K562 (cell line): ENCODE data around the gene ADAMTSL3. TPM values are rescaled to one million over a fixed set of nuclear protein-coding genes. Genes with fewer than 3 reads are reported as not detected.

Source experiments
- ATAC-seq: fragments of 200-7000 bp; cut with Tn5 transposase; 3 replicates; pipeline ENCODE4 v1.9.1; 2020; ENCODE audit warnings: moderate library complexity
- BruUV-seq: library from RNA; stranded (reverse); fragments of 400-500 nt; replicated peaks from 2 replicates; lab custom pipeline; 2021; lab: Mats Ljungman, UMichigan
- CTCF ChIA-PET: fragments of 300-600 bp; formaldehyde crosslinking; extraction: SDS; loops from one replicate; lab custom pipeline; 2021; ENCODE audit warnings: low intra/inter-chr PET ratio; lab: Yijun Ruan, JAX
- POLR2A ChIA-PET: fragments of 300-600, 350-650 bp; sonication (Branson Sonifier 250); formaldehyde crosslinking; extraction: SDS; loops from one replicate; lab custom pipeline; 2021; ENCODE audit warnings: antibody characterized with exemption, inconsistent platforms; lab: Yijun Ruan, JAX
- DNase-seq, 4 experiments: peaks; one replicate each; pipeline versions ENCODE4 v3.0.0 to v3.0.0-alpha.2; 2011 to 2018; ENCODE audit warnings: low spot score in 3 of 4, mixed read lengths in 3 of 4; ENCODE audit errors: extremely low read depth in 1 of 4
- FAIRE-seq: peaks from 2 replicates; lab custom pipeline; 2011; peaks lifted over from hg19 to GRCh38; lab: Jason Lieb, UNC
- H2AFZ ChIP-seq: 2 replicates; pipeline ENCODE4 v1.6.0; 2011; ENCODE audit warnings: low read depth, low read length, control low read depth, inconsistent platforms
- H3K27ac ChIP-seq: fragments of 200-600 bp; 3 replicates; pipeline ENCODE4 v1.8.0; 2011; ENCODE audit warnings: low read depth, mild to moderate bottlenecking, control low read depth, inconsistent platforms, low read length, moderate library complexity, mixed read lengths; ENCODE audit errors: extremely low read depth
- H3K27me3 ChIP-seq, 2 experiments: fragments of 300-600 bp in 1 of 2; 2 replicates in 1 of 2; 3 replicates in 1 of 2; pipeline versions ENCODE4 v1.6.0 to v1.8.0; 2011; ENCODE audit warnings: inconsistent platforms in 2 of 2, low read length in 2 of 2, mild to moderate bottlenecking in 1 of 2, mixed read lengths in 1 of 2, moderate library complexity in 1 of 2; ENCODE audit not compliant: control insufficient read depth in 2 of 2, insufficient read depth in 2 of 2
- H3K36me3 ChIP-seq: fragments of 300-600 bp; 3 replicates; pipeline ENCODE4 v1.8.0; 2011; ENCODE audit warnings: mild to moderate bottlenecking, low read length, inconsistent platforms; ENCODE audit not compliant: control insufficient read depth, insufficient read depth
- H3K4me1 ChIP-seq, 2 experiments: fragments of 200-600 bp in 1 of 2; replicated peaks in 1 of 2; 2 replicates in 1 of 2; 3 replicates in 1 of 2; pipeline versions ENCODE4 v1.5.1 to v1.8.0; 2011; ENCODE audit warnings: inconsistent platforms in 2 of 2, low read length in 2 of 2, mild to moderate bottlenecking in 1 of 2, mixed read lengths in 1 of 2, moderate library complexity in 1 of 2; ENCODE audit not compliant: control insufficient read depth in 2 of 2, insufficient read depth in 2 of 2
- H3K4me2 ChIP-seq: 2 replicates; pipeline ENCODE4 v1.6.1; 2011; ENCODE audit warnings: low read length, control low read depth, inconsistent platforms, mixed read lengths; ENCODE audit not compliant: insufficient read depth
- H3K4me3 ChIP-seq: fragments of 200-600 bp; sonication (generic), shearing (Covaris generic); 2 replicates; pipeline ENCODE4 v1.5.1; 2016; ENCODE audit warnings: control low read depth, inconsistent platforms
- H3K79me2 ChIP-seq: fragments of 200-600 bp; 3 replicates; pipeline ENCODE4 v1.8.0; 2011; ENCODE audit warnings: low read length, inconsistent platforms; ENCODE audit not compliant: control insufficient read depth, insufficient read depth
- H3K9ac ChIP-seq, 2 experiments: 2 replicates each; pipeline versions ENCODE4 v1.6.0 to v1.6.1; 2011; ENCODE audit warnings: low read depth in 2 of 2, low read length in 2 of 2, control low read depth in 1 of 2, inconsistent platforms in 1 of 2, mild to moderate bottlenecking in 1 of 2, mixed read lengths in 1 of 2; ENCODE audit not compliant: insufficient read depth in 1 of 2
- H3K9me1 ChIP-seq: one replicate; pipeline ENCODE4 v1.6.0; 2011; ENCODE audit warnings: inconsistent platforms, mild to moderate bottlenecking, low read length, moderate library complexity; ENCODE audit not compliant: control insufficient read depth, insufficient read depth
- H3K9me3 ChIP-seq: replicated peaks from 2 replicates; pipeline ENCODE4 v1.5.1; 2011; ENCODE audit warnings: low read depth, low read length, inconsistent platforms; ENCODE audit not compliant: control insufficient read depth, insufficient read depth
- H4K20me1 ChIP-seq: replicated peaks from 2 replicates; pipeline ENCODE4 v1.6.1; 2011; ENCODE audit warnings: low read length, inconsistent platforms, mixed read lengths; ENCODE audit not compliant: control insufficient read depth, insufficient read depth
- NFIC ChIP-seq: fragments of 450-650 bp; IDR thresholded peaks from 2 replicates; pipeline ENCODE4 v1.6.1; 2017; ENCODE audit warnings: mild to moderate bottlenecking, inconsistent platforms
- SREBF2 ChIP-seq: sonication (generic); formaldehyde crosslinking; IDR thresholded peaks from 2 replicates; pipeline ENCODE4 v1.4.0; 2020; ENCODE audit warnings: mild to moderate bottlenecking, missing genetic modification reagents
- SRSF9 ChIP-seq: fragments of 200-400 bp; formaldehyde crosslinking; IDR thresholded peaks from 2 replicates; pipeline ENCODE4 v1.6.1; 2017; ENCODE audit warnings: low read depth, low read length, borderline replicate concordance
- ZNF696 ChIP-seq: fragments of 250-450 bp; sonication (Bioruptor Pico); conservative IDR thresholded peaks from 2 replicates; pipeline ENCODE4 v1.4.0; 2020; ENCODE audit warnings: mild to moderate bottlenecking, moderate library complexity
- WGBS: fragments of 100-300 bp; shearing (Covaris generic); methylation state at CpG from one replicate; pipeline ENCODE4 v1.1.6; 2016; ENCODE audit warnings: low coverage, mixed read lengths; ENCODE audit not compliant: insufficient coverage; ENCODE audit errors: missing lambda C conversion rate; 5-methylcytosine and 5-hydroxymethylcytosine counted together
- in situ Hi-C: fragments of 300-500 bp; cut with MboI; formaldehyde crosslinking; loops from 4 replicates; pipeline ENCODE4 v1.15.0; 2018; ENCODE audit warnings: inconsistent platforms, mixed read lengths
- intact Hi-C: fragments of 100-400 bp; cut with micrococcal nuclease; formaldehyde crosslinking; loops from 2 replicates; pipeline ENCODE4 v1.14.2; 2022
- polyA plus RNA-seq, 8 experiments: library from polyadenylated mRNA; depleted of rRNA in 4 of 8; stranded (reverse) in 5 of 8; unstranded in 3 of 8; fragments of >200 nt; fragmentation: Nextera tagmentation in 2 of 8; fragmentation: Illumina TruSeq in 1 of 8; extraction: Ambion mirVana in 2 of 8; extraction: Trizol in 1 of 8; gene quantifications; 2 replicates each; pipeline versions ENCODE4 v1.2.1 to v1.2.3, GENCODE V29; 2011 to 2014; ENCODE audit warnings: inconsistent platforms in 1 of 8, missing spikeins in 1 of 8
- total RNA-seq, 7 experiments: library from RNA; depleted of rRNA in 6 of 7; stranded (reverse); fragments of >200 nt in 6 of 7; fragmentation: Illumina TruSeq in 2 of 7; extraction: Trizol in 2 of 7; gene quantifications; 2 replicates each; pipeline versions ENCODE4 v1.2.1 to v1.2.3, GENCODE V29; 2011 to 2021; ENCODE audit warnings: low replicate concordance in 1 of 7

Gene ADAMTSL3
- total and polyA plus RNA-seq, 9 of the 15 experiments (the other 6 are each of a cell fraction or from before 2014, with no cell fraction given), result 0.01 to 0.18 (median 0.07) TPM; not detected in 3

GRCh38 chr15:83733206-83733605 lies 79.3 kb downstream of the ADAMTSL3 start:
- H2AFZ ChIP-seq, result no peak overlapping the region
- H3K79me2 ChIP-seq, result no peaks in the 10 kb centered on the region
- no peak for ATAC-seq
- H3K4me3 ChIP-seq, result no peak overlapping the region
- ChIA-PET CTCF (no interaction called here), POLR2A (no interaction called here)
- H3K27me3 ChIP-seq, result no peaks in the 10 kb centered on the region
- intact Hi-C loops (loop anchor here (10.0 kb wide), 1 partner anchor 292 kb away; no protein-coding TSS in a partner anchor), in situ Hi-C loops (no loop called here)
- no peak overlapping the region for H3K4me2 ChIP-seq
- BruUV-seq, result no TSS peak
- H3K36me3 ChIP-seq, result no peaks in the 10 kb centered on the region
- no peak overlapping the region for H3K27ac ChIP-seq
- no peak overlapping the region for H3K9ac ChIP-seq
- H3K4me1 ChIP-seq, result no peaks in the 10 kb centered on the region
- FAIRE-seq, result no peak
- no peak for DNase-seq
- 0% methylated on average over 2 of the region's 2 CpGs for WGBS
- no peaks in the 10 kb centered on the region for H3K9me1 ChIP-seq
- TF ChIP-seq ZNF696 (CRISPR knock-in tag), result no peak
- H4K20me1 ChIP-seq, result no peaks in the 10 kb centered on the region
- H3K9me3 ChIP-seq, result no peaks in the 10 kb centered on the region

- WGBS, result 4% methylated on average over 5 of the region's 5 CpGs
- ChIA-PET CTCF (no interaction called here), POLR2A (no interaction called here)
- H3K4me3 ChIP-seq, result no peak overlapping the region
- H2AFZ ChIP-seq, result no peak overlapping the region
- no peaks in the 10 kb centered on the region for H3K9me3 ChIP-seq
- ATAC-seq, result no peak
- H3K9me1 ChIP-seq, result no peaks in the 10 kb centered on the region
- H3K4me2 ChIP-seq, result no peak overlapping the region
- in situ Hi-C loops (no loop called here), intact Hi-C loops (loop anchor here (10.0 kb wide), 1 partner anchor 291 kb away; no protein-coding TSS in a partner anchor)
- no TSS peak for BruUV-seq
- DNase-seq, result no peak
- H4K20me1 ChIP-seq, result no peaks in the 10 kb centered on the region
- FAIRE-seq, result no peak
- no peaks in the 10 kb centered on the region for H3K79me2 ChIP-seq
- no peak overlapping the region for H3K27ac ChIP-seq
- TF ChIP-seq SREBF2 (CRISPR knock-in tag), result no peak
- peak; percentile 16; the same call in 1 of the 2 replicates for TF ChIP-seq NFIC
- TF ChIP-seq SRSF9, result no peak
- TF ChIP-seq, all 486 proteins: peak for 1
- H3K36me3 ChIP-seq, result no peaks in the 10 kb centered on the region
- H3K4me1 ChIP-seq, result no peaks in the 10 kb centered on the region
- no peak overlapping the region for H3K9ac ChIP-seq
- H3K27me3 ChIP-seq, result no peaks in the 10 kb centered on the region
Measured at GRCh38 chr15:83733691-83734090, 79.8 kb downstream of the ADAMTSL3 start.
